ENCODE data around the gene SYT17. TPM values are rescaled to one million over a fixed set of nuclear protein-coding genes. Genes with fewer than 3 reads are reported as not detected.
A peak's percentile ranks its signal among the peaks of the same experiment; 100 is the strongest.

Gene SYT17
- total and polyA plus RNA-seq, 2 experiments from 2014 or later = 6.7 to 6.9 TPM

GRCh38 chr16:19179546-19180490 lies 11.8 kb downstream of the SYT17 start:
- Histone ChIP-seq H3K4me2 (no peak overlapping the region), H3K27me3 (no peaks in the 10 kb centered on the region), H4K20me1 (ENCODE audit: insufficient read depth, poor library complexity, severe bottlenecking) (no peaks in the 10 kb centered on the region), H3K4me3 (no peak overlapping the region), H3K9me3 (ENCODE audit: low read depth) (no peaks in the 10 kb centered on the region), H3K4me1 (ENCODE audit: insufficient read depth) (peaks cover 5% of the 10 kb centered on the region), H3K79me2 (no peaks in the 10 kb centered on the region), H2AFZ (no peak overlapping the region), H3K36me3 (replicated peaks; ENCODE audit: insufficient read depth, low read depth) (no peaks in the 10 kb centered on the region), H3K27ac (no peak overlapping the region), H3K9me2 (replicated peaks; ENCODE audit: insufficient read depth) (no peaks in the 10 kb centered on the region)
- peak; percentile 54 for DNase-seq (ENCODE audit: low spot score)
- TF ChIP-seq CTCF (IDR thresholded peaks at IDR 0.05; ENCODE audit: poor library complexity) (peak; percentile 58), EZH2 (IDR thresholded peaks at IDR 0.05; ENCODE audit: borderline replicate concordance) (no peak), EZH2phosphoT487 (IDR thresholded peaks at IDR 0.05; ENCODE audit: low read depth, severe bottlenecking, unreplicated experiment) (no peak)
- 71% methylated on average over 27 of the region's 27 CpGs for WGBS (ENCODE audit: low lambda C conversion rate, missing lambda C conversion rate)

- Histone ChIP-seq H3K36me3 (replicated peaks; ENCODE audit: insufficient read depth, low read depth) (no peaks in the 10 kb centered on the region), H3K27me3 (no peaks in the 10 kb centered on the region), H2AFZ (no peak overlapping the region), H3K4me3 (no peak overlapping the region), H3K9me2 (replicated peaks; ENCODE audit: insufficient read depth) (no peaks in the 10 kb centered on the region), H3K27ac (no peak overlapping the region), H3K4me2 (no peak overlapping the region), H4K20me1 (ENCODE audit: insufficient read depth, poor library complexity, severe bottlenecking) (no peaks in the 10 kb centered on the region), H3K9me3 (ENCODE audit: low read depth) (no peaks in the 10 kb centered on the region), H3K79me2 (no peaks in the 10 kb centered on the region), H3K4me1 (ENCODE audit: insufficient read depth) (peaks cover 5% of the 10 kb centered on the region)
- no peak for DNase-seq (ENCODE audit: low spot score)
- WGBS (ENCODE audit: low lambda C conversion rate, missing lambda C conversion rate) = 89% methylated on average over 4 of the region's 4 CpGs
- no peak for TF ChIP-seq CTCF (IDR thresholded peaks at IDR 0.05; ENCODE audit: poor library complexity)
- TF ChIP-seq EZH2phosphoT487 (IDR thresholded peaks at IDR 0.05; ENCODE audit: low read depth, severe bottlenecking, unreplicated experiment) = no peak
- TF ChIP-seq EZH2 (IDR thresholded peaks at IDR 0.05; ENCODE audit: borderline replicate concordance) = no peak
Observed at GRCh38 chr16:19180741-19181140, 12.7 kb downstream of the SYT17 start.

GRCh38 chr16:19182481-19182880 lies 14.4 kb downstream of the SYT17 start:
- Histone ChIP-seq H3K27me3 (no peaks in the 10 kb centered on the region), H3K4me2 (no peak overlapping the region), H3K4me1 (ENCODE audit: insufficient read depth) (peaks cover 5% of the 10 kb centered on the region), H3K27ac (no peak overlapping the region), H3K36me3 (replicated peaks; ENCODE audit: insufficient read depth, low read depth) (no peaks in the 10 kb centered on the region), H3K9me2 (replicated peaks; ENCODE audit: insufficient read depth) (no peaks in the 10 kb centered on the region), H2AFZ (no peak overlapping the region), H4K20me1 (ENCODE audit: insufficient read depth, poor library complexity, severe bottlenecking) (no peaks in the 10 kb centered on the region), H3K9me3 (ENCODE audit: low read depth) (no peaks in the 10 kb centered on the region), H3K79me2 (no peaks in the 10 kb centered on the region), H3K4me3 (no peak overlapping the region)
- WGBS (ENCODE audit: low lambda C conversion rate, missing lambda C conversion rate) = 95% methylated on average over 6 of the region's 6 CpGs
- DNase-seq (ENCODE audit: low spot score) = no peak
- TF ChIP-seq EZH2phosphoT487 (IDR thresholded peaks at IDR 0.05; ENCODE audit: low read depth, severe bottlenecking, unreplicated experiment) (no peak), CTCF (IDR thresholded peaks at IDR 0.05; ENCODE audit: poor library complexity) (no peak), EZH2 (IDR thresholded peaks at IDR 0.05; ENCODE audit: borderline replicate concordance) (no peak)

Measured in hepatocyte (in vitro differentiated cells).